ENCODE results near the gene APBB2. TPM values are rescaled to one million over a fixed set of nuclear protein-coding genes. Genes with fewer than 3 reads are reported as not detected.

The APBB2 gene
- total RNA-seq, 2 experiments from 2014 or later = 0.22 TPM; not detected in 1

DNA sequence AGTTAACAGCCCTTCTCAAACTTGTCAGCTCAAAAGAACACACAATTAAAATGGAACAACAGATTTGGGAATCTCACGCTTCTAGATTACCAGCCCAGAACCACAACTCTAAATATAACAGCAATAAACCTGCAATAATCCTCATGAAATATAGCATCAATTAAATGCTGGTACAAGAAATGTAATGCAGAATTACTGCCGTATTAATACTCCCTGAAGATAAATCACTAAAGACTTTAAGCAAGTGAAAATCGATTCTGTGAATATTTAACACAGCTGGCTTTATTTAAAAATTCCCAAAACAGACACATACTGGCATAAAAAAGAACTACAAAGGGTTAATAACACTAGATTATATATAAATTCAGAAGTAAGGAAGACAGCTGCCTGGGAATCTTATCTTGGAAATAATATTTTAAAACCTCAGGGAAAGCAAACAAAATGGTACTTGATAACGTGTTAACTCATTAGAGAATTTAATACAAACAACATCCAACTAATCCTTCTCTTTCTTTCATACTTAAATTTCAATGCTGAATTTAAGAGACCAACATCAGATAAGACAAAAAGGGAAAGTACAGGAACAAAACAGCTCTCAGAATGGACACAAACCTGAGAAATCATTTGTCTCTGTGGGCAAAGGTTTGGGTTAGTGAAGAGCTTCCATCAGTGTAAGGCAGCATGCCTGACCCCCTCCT, 34.7 kb downstream of the APBB2 start:
- ChIA-PET CTCF (no interaction called here), POLR2A (no interaction called here)
- H3K4me1 Mint-ChIP-seq (ENCODE audit: low read depth) = no peaks in the 10 kb centered on the region
- H3K4me3 Mint-ChIP-seq = no peak overlapping the region
- Histone ChIP-seq H3K4me1 (ENCODE audit: insufficient read depth, low read length) (no peaks in the 10 kb centered on the region), H3K9me3 (ENCODE audit: control insufficient read depth in 1 of 2, insufficient read depth in 1 of 2, low read length in 2 of 2) (no peaks in the 10 kb centered on the region), H3K4me3 (ENCODE audit: low read length) (no peak overlapping the region), H3K36me3 (ENCODE audit: insufficient read depth, low read length) (no peaks in the 10 kb centered on the region), H3K27me3 (ENCODE audit: control insufficient read depth in 1 of 2, insufficient read depth in 2 of 2, low read length in 2 of 2) (no peaks in the 10 kb centered on the region), H3K27ac (ENCODE audit: low read depth in 1 of 2, low read length in 2 of 2) (no peak overlapping the region)
- no peaks in the 10 kb centered on the region for H3K36me3 Mint-ChIP-seq (ENCODE audit: low read depth)
- no peak for ATAC-seq (ENCODE audit: poor library complexity)
- H3K27me3 Mint-ChIP-seq = peaks cover 15% of the 10 kb centered on the region
- TF ChIP-seq, protein P1, sequence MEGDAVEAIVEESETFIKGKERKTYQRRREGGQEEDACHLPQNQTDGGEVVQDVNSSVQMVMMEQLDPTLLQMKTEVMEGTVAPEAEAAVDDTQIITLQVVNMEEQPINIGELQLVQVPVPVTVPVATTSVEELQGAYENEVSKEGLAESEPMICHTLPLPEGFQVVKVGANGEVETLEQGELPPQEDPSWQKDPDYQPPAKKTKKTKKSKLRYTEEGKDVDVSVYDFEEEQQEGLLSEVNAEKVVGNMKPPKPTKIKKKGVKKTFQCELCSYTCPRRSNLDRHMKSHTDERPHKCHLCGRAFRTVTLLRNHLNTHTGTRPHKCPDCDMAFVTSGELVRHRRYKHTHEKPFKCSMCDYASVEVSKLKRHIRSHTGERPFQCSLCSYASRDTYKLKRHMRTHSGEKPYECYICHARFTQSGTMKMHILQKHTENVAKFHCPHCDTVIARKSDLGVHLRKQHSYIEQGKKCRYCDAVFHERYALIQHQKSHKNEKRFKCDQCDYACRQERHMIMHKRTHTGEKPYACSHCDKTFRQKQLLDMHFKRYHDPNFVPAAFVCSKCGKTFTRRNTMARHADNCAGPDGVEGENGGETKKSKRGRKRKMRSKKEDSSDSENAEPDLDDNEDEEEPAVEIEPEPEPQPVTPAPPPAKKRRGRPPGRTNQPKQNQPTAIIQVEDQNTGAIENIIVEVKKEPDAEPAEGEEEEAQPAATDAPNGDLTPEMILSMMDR (IDR thresholded peaks at IDR 0.05) = no peak
- H3K9me3 Mint-ChIP-seq = no peaks in the 10 kb centered on the region
- DNase-seq = no peak
- H3K27ac Mint-ChIP-seq = no peak overlapping the region
- intact Hi-C loops (cut with DNase I, micrococcal nuclease) = no loop called here

DNA sequence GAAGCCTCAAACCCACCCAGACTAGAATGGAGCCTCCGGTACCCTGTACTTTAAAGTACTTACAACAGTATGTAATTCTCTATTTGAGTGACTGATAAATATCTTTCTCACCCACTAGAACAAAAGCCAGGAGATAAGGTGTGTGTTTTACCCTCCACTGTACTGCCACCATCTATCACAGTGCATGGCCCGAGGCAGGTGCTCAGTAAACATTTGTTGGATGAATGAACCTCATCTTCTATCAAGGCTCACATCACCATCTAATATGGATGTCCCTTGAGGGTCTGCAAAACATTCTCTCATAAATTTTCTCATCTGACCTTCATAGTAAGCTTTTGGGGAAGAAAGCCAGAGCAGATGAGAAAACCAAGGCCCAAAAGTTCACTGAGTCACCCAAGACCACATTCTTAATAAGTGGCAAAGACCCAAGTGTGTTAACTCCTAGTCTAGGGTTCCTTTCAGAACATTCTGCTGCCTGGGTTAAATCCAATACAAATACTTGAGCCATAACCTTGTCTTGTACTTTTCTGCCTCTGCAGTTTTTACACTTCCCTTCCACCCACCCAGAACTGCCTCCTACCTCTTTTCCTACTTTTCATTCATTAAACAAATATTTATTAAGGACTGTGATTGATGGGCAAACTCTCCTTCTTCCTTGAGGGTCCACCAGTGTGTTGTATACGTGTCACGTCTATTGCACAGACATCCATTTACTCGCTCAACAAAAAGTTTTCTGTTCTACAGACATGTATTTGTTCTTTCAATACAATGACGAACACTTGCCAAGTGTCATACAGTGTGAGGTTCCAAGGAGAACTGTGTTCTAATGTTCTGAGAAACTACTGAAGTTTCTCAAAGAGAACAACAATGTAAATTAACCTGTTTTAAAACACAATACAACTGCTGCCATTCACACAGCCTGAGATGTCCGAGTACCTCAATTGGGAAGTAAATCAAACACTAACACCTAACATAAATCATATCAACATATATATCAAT, 35.7 kb downstream of the APBB2 start:
- Histone ChIP-seq H3K36me3 (ENCODE audit: insufficient read depth, low read length) (no peaks in the 10 kb centered on the region), H3K27me3 (ENCODE audit: control insufficient read depth in 1 of 2, insufficient read depth in 2 of 2, low read length in 2 of 2) (no peaks in the 10 kb centered on the region), H3K4me1 (ENCODE audit: insufficient read depth, low read length) (no peaks in the 10 kb centered on the region), H3K9me3 (ENCODE audit: control insufficient read depth in 1 of 2, insufficient read depth in 1 of 2, low read length in 2 of 2) (no peaks in the 10 kb centered on the region), H3K27ac (ENCODE audit: low read depth in 1 of 2, low read length in 2 of 2) (no peak overlapping the region), H3K4me3 (ENCODE audit: low read length) (no peak overlapping the region)
- intact Hi-C loops (cut with DNase I, micrococcal nuclease) = no loop called here
- H3K27ac Mint-ChIP-seq = no peak overlapping the region
- H3K36me3 Mint-ChIP-seq (ENCODE audit: low read depth) = no peaks in the 10 kb centered on the region
- no peaks in the 10 kb centered on the region for H3K9me3 Mint-ChIP-seq
- POLR2A ChIA-PET = no interaction called here
- H3K4me1 Mint-ChIP-seq (ENCODE audit: low read depth) = no peaks in the 10 kb centered on the region
- ATAC-seq (ENCODE audit: poor library complexity) (no peak), DNase-seq (no peak)
- TF ChIP-seq, protein P1 (IDR thresholded peaks at IDR 0.05) = no peak
- H3K4me3 Mint-ChIP-seq = no peak overlapping the region
- CTCF ChIA-PET = no interaction called here
- peaks cover 10% of the 10 kb centered on the region for H3K27me3 Mint-ChIP-seq

DNA sequence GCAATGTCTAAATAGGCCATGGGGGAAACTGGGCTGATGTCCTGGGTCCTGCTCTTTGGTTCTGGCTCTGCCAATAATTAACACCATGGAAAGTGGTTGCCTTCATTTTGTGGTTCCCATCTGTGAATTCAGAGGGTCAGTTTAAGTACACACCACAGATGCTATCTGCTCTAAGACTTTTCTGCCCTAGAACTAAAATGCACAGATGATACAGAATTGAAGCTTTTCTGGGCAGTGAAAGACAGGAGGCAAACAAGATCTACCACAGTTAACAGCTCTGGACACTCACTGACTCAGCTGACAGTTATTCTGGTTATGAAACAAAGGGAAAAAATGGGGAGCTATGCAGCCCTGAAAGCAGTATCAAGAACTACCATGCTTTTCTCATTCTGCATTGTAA, 37.3 kb downstream of the APBB2 start:
- TF ChIP-seq, protein P1 (IDR thresholded peaks at IDR 0.05) = no peak
- Histone ChIP-seq H3K4me3 (ENCODE audit: low read length) (no peak overlapping the region), H3K27ac (ENCODE audit: low read depth in 1 of 2, low read length in 2 of 2) (no peak overlapping the region), H3K9me3 (ENCODE audit: control insufficient read depth in 1 of 2, insufficient read depth in 1 of 2, low read length in 2 of 2) (no peaks in the 10 kb centered on the region), H3K4me1 (ENCODE audit: insufficient read depth, low read length) (no peaks in the 10 kb centered on the region), H3K36me3 (ENCODE audit: insufficient read depth, low read length) (no peaks in the 10 kb centered on the region), H3K27me3 (ENCODE audit: control insufficient read depth in 1 of 2, insufficient read depth in 2 of 2, low read length in 2 of 2) (no peaks in the 10 kb centered on the region)
- DNase-seq = no peak
- intact Hi-C loops (cut with DNase I, micrococcal nuclease) = no loop called here
- no peak for ATAC-seq (ENCODE audit: poor library complexity)
- H3K9me3 Mint-ChIP-seq = no peaks in the 10 kb centered on the region
- no peak overlapping the region for H3K27ac Mint-ChIP-seq
- ChIA-PET CTCF (no interaction called here), POLR2A (interaction anchor here (0.6 kb wide), 1 partner anchor 117 kb away, joined by 3 read pairs; no protein-coding TSS in a partner anchor)
- peaks cover 10% of the 10 kb centered on the region for H3K27me3 Mint-ChIP-seq
- H3K4me3 Mint-ChIP-seq = no peak overlapping the region
- H3K36me3 Mint-ChIP-seq (ENCODE audit: low read depth) = no peaks in the 10 kb centered on the region
- no peaks in the 10 kb centered on the region for H3K4me1 Mint-ChIP-seq (ENCODE audit: low read depth)
